ENCODE results near the gene CTDSPL2. TPM values are rescaled to one million over a fixed set of nuclear protein-coding genes. Genes with fewer than 3 reads are reported as not detected.
A peak's percentile ranks its signal among the peaks of the same experiment; 100 is the strongest.
"Not testable (repeated sequence)": the region's sequence is repeated elsewhere in the genome, so short reads cannot be mapped to it uniquely, and the experiment has no call there.

The CTDSPL2 gene
- total and polyA plus RNA-seq, 7 experiments from 2014 or later: 40.8 to 81.8 (median 68.6) TPM

DNA sequence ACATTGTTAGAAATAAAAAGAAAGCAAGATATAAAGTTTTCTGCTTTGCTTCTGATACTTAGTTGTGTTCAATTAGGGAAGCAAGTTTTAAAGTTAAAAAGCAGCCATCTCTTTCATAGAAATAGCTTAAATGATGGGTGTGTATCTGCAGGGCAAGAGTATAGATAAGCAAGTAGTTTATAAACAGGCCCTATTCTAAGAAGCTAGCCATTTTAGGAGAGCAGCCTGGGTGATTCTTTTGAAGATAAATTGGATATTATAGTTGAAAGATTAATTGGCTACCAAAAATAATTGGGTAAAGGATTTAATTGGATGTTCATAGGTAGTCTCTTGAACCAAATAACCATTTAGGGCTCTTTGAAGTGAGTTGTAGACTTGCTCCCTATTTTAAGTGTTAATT lies 115.2 kb downstream of the CTDSPL2 start:
- Mint-ChIP-seq H3K36me3 (peaks cover 3 to 27% (median 9%) of the 10 kb centered on the region in 5 donors), H3K4me1 (peaks cover 49 to 78% (median 66%) of the 10 kb centered on the region in 7 donors), H3K9me3 (no peaks in the 10 kb centered on the region), H3K4me3 (peak overlapping the region in 6 of 10 donors; percentile 4 to 60 (median 38)), H3K27me3 (no peaks in the 10 kb centered on the region), H3K27ac (peak overlapping the region in 2 of 9 donors; percentile 34 to 68)
- POLR2A ChIA-PET: interaction anchor here (0.5 to 0.9 kb wide), 3 partner anchors 116 to 255 kb away, joined by 3 to 4 read pairs (median 3); partner anchors contain the start of gene SPG11
- CTCF ChIA-PET: interaction anchor here (2.1 kb wide), 1 partner anchor 36 kb away, joined by 6 read pairs; no protein-coding TSS in a partner anchor
- DNase-seq: no peak
- intact Hi-C loops (cut with micrococcal nuclease): no loop called here
- Histone ChIP-seq H3K27me3 (ENCODE audit: control insufficient read depth in 2 of 2, insufficient read depth in 2 of 2, low read length in 2 of 2) (no peaks in the 10 kb centered on the region), H3K4me1 (ENCODE audit: control insufficient read depth in 2 of 2, insufficient read depth in 2 of 2, low read length in 2 of 2) (peaks cover 37 to 40% of the 10 kb centered on the region in 2 donors), H3K36me3 (ENCODE audit: control insufficient read depth in 2 of 3, insufficient read depth in 3 of 3, low read length in 3 of 3) (peaks cover 0 to 10% (median 0%) of the 10 kb centered on the region in 3 experiments), H3K27ac (ENCODE audit: low read depth, low read length) (no peak overlapping the region), H3K4me3 (ENCODE audit: low read length) (no peak overlapping the region), H3K9me3 (ENCODE audit: control insufficient read depth in 2 of 3, low read length in 3 of 3) (no peaks in the 10 kb centered on the region)
- ATAC-seq: no peak

DNA sequence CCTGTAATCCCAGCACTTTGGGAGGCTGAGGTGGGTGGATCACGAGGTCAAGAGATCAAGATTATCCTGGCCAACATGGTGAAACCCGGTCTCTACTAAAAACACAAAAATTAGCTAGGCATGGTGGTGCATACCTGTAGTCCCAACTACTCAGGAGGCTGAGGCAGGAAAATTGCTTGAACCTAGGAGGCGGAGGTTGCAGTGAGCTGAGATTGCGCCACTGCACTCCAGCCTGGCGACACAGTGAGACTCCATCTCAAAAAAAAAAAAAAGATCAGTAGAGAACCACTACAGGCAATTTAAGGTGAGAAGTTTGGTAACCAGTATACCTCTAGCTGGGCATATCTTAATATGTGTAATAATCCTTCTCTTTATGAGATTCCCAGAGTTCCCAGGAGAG lies 117.3 kb downstream of the CTDSPL2 start:
- peaks cover 31 to 37% of the 10 kb centered on the region in 2 donors for H3K4me1 ChIP-seq (ENCODE audit: control insufficient read depth in 2 of 2, insufficient read depth in 2 of 2, low read length in 2 of 2)
- ATAC-seq; H3K27ac ChIP-seq (ENCODE audit: low read depth, low read length); H3K4me3 ChIP-seq (ENCODE audit: low read length); H3K9me3 ChIP-seq (ENCODE audit: control insufficient read depth in 2 of 3, low read length in 3 of 3); H3K9me3 Mint-ChIP-seq; DNase-seq; H3K27me3 Mint-ChIP-seq; intact Hi-C loops (cut with micrococcal nuclease); H3K36me3 ChIP-seq (ENCODE audit: control insufficient read depth in 2 of 3, insufficient read depth in 3 of 3, low read length in 3 of 3); H3K27me3 ChIP-seq (ENCODE audit: control insufficient read depth in 2 of 2, insufficient read depth in 2 of 2, low read length in 2 of 2); CTCF ChIA-PET: not testable (repeated sequence)
- peaks cover 0 to 28% (median 5%) of the 10 kb centered on the region in 5 donors for H3K36me3 Mint-ChIP-seq
- POLR2A ChIA-PET: interaction anchor here (1.0 to 2.0 kb wide), 2 partner anchors 8 to 11 kb away, joined by 3 to 7 read pairs; partner anchors contain the start of gene EIF3J
- peaks cover 34 to 80% (median 61%) of the 10 kb centered on the region in 7 donors for H3K4me1 Mint-ChIP-seq
- peak overlapping the region in 1 of 9 donors; percentile 81 for H3K27ac Mint-ChIP-seq
- H3K4me3 Mint-ChIP-seq: peak overlapping the region in 4 of 10 donors; percentile 19 to 61 (median 28)

DNA sequence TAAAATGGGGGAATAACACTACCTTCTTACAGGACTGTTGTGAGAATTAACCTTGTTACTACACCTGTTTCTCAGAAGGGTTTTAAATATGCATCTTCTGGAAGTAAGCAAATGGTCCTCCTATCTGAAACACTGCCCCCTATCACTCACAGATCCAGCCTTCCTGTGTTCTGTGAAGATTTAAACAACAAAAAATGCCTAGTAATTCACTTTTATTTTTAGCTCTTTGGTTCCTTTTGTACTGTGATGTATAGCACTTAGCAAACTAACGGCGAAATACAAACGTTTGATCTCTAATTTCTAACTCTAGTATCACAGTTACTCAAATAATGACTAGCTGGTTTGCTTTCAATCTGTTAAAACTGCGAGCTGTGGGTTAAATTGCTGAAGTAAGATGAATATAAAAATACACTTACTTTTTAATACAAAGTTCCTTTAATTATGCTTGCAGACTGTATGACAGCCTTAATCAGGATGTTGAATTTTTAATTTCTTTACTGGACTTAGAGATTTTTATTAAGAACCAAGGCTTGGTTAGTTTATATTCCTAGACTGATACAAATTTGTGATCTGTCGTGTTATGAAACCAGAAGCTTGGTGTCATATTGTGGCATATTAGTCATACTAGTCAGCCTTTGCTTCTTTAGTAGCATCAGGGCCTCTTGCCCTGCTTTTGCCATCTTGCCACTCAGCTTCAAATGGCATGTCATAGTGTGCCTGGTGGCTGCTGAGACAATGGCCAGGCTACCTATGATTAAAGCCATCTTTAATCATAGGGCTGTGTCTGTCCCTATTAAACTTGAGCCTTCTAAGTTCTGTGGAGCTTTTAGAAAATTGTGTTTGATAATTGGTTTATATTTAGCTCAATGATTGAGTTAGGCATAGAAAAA lies 118.7 kb downstream of the CTDSPL2 start:
- Mint-ChIP-seq H3K27ac (peak overlapping the region in 7 of 9 donors; percentile 16 to 85 (median 54)), H3K27me3 (no peaks in the 10 kb centered on the region), H3K36me3 (peaks cover 0 to 24% (median 3%) of the 10 kb centered on the region in 5 donors), H3K4me3 (peak overlapping the region in 9 of 10 donors; percentile 17 to 82 (median 40)), H3K4me1 (peaks cover 33 to 84% (median 63%) of the 10 kb centered on the region in 7 donors), H3K9me3 (no peaks in the 10 kb centered on the region)
- peak overlapping the region; percentile 16 for H3K27ac ChIP-seq (ENCODE audit: low read depth, low read length)
- H3K9me3 ChIP-seq (ENCODE audit: control insufficient read depth in 2 of 3, low read length in 3 of 3): no peaks in the 10 kb centered on the region
- no peaks in the 10 kb centered on the region for H3K27me3 ChIP-seq (ENCODE audit: control insufficient read depth in 2 of 2, insufficient read depth in 2 of 2, low read length in 2 of 2)
- peaks cover 0 to 3% (median 0%) of the 10 kb centered on the region in 3 experiments for H3K36me3 ChIP-seq (ENCODE audit: control insufficient read depth in 2 of 3, insufficient read depth in 3 of 3, low read length in 3 of 3)
- ATAC-seq (peak; percentile 75), DNase-seq (peak in 3 of 9 donors; percentile 11 to 23 (median 19))
- H3K4me3 ChIP-seq (ENCODE audit: low read length): no peak overlapping the region
- intact Hi-C loops (cut with micrococcal nuclease): loop anchor here (1.0 kb wide), 2 partner anchors 8 to 9 kb away; partner anchors contain the start of gene EIF3J (in 1 of the 2)
- ChIA-PET POLR2A (interaction anchor here (0.5 to 2.7 kb wide), 8 partner anchors 8 to 212 kb away, joined by 3 to 23 read pairs (median 4); partner anchors contain the start of genes B2M, EIF3J and PATL2), CTCF (interaction anchor here (0.7 to 1.8 kb wide), 7 partner anchors 8 to 120 kb away, joined by 3 to 5 read pairs (median 4); no protein-coding TSS in a partner anchor)
- H3K4me1 ChIP-seq (ENCODE audit: control insufficient read depth in 2 of 2, insufficient read depth in 2 of 2, low read length in 2 of 2): peaks cover 28 to 34% of the 10 kb centered on the region in 2 donors

GRCh38 chr15:44549152-44549551 lies 121.7 kb downstream of the CTDSPL2 start:
- CTCF ChIA-PET; H3K9me3 Mint-ChIP-seq; intact Hi-C loops (cut with micrococcal nuclease); H3K27ac ChIP-seq (ENCODE audit: low read depth, low read length); DNase-seq; H3K4me3 ChIP-seq (ENCODE audit: low read length); ATAC-seq; H3K27me3 ChIP-seq (ENCODE audit: control insufficient read depth in 2 of 2, insufficient read depth in 2 of 2, low read length in 2 of 2); H3K4me3 Mint-ChIP-seq; H3K9me3 ChIP-seq (ENCODE audit: control insufficient read depth in 2 of 3, low read length in 3 of 3); H3K27me3 Mint-ChIP-seq; POLR2A ChIA-PET: not testable (repeated sequence)
- H3K36me3 Mint-ChIP-seq: peaks cover 0 to 15% (median 5%) of the 10 kb centered on the region in 5 donors
- peaks cover 15 to 61% (median 37%) of the 10 kb centered on the region in 7 donors for H3K4me1 Mint-ChIP-seq
- peak overlapping the region in 5 of 9 donors; percentile 19 to 67 (median 36) for H3K27ac Mint-ChIP-seq
- peaks cover 0 to 21% (median 4%) of the 10 kb centered on the region in 3 experiments for H3K36me3 ChIP-seq (ENCODE audit: control insufficient read depth in 2 of 3, insufficient read depth in 3 of 3, low read length in 3 of 3)
- peaks cover 11 to 19% of the 10 kb centered on the region in 2 donors for H3K4me1 ChIP-seq (ENCODE audit: control insufficient read depth in 2 of 2, insufficient read depth in 2 of 2, low read length in 2 of 2)

GRCh38 chr15:44550256-44550655 lies 122.8 kb downstream of the CTDSPL2 start:
- peak; percentile 65 for ATAC-seq
- intact Hi-C loops (cut with micrococcal nuclease): no loop called here

DNA sequence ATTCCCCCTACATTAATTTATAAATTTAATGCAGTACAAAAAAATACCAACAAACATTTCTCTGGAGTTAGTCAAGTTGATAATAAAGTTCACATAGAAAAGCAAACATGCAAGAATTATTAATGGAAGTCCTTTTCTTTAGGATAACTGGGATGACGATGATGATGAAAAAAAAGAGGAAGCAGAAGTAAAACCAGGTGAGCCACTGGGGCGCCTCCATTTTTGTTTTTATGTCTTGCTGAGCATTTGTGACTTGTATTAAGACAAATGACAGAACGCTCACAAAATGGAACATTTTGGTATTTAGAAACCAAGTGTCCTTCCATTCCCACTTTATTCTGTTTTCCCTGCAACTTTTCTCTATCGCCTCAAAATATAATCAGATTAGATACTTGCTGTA lies 123.3 kb downstream of the CTDSPL2 start:
- ATAC-seq (no peak), DNase-seq (no peak)
- ChIA-PET CTCF (interaction anchor here (0.6 to 1.2 kb wide), 2 partner anchors 16 to 29 kb away, joined by 3 to 4 read pairs; no protein-coding TSS in a partner anchor), POLR2A (interaction anchor here (0.6 kb wide), 1 partner anchor 13 kb away, joined by 3 read pairs; no protein-coding TSS in a partner anchor)
- H3K9me3 Mint-ChIP-seq: no peaks in the 10 kb centered on the region
- peak overlapping the region in 6 of 9 donors; percentile 13 to 61 (median 42) for H3K27ac Mint-ChIP-seq
- H3K9me3 ChIP-seq (ENCODE audit: control insufficient read depth in 2 of 3, low read length in 3 of 3): no peaks in the 10 kb centered on the region
- no peak overlapping the region for H3K4me3 ChIP-seq (ENCODE audit: low read length)
- H3K27me3 ChIP-seq (ENCODE audit: control insufficient read depth in 2 of 2, insufficient read depth in 2 of 2, low read length in 2 of 2): no peaks in the 10 kb centered on the region
- no peaks in the 10 kb centered on the region for H3K27me3 Mint-ChIP-seq
- H3K4me3 Mint-ChIP-seq: no peak overlapping the region
- peaks cover 22 to 65% (median 50%) of the 10 kb centered on the region in 7 donors for H3K4me1 Mint-ChIP-seq
- peaks cover 0 to 24% (median 14%) of the 10 kb centered on the region in 3 experiments for H3K36me3 ChIP-seq (ENCODE audit: control insufficient read depth in 2 of 3, insufficient read depth in 3 of 3, low read length in 3 of 3)
- H3K4me1 ChIP-seq (ENCODE audit: control insufficient read depth in 2 of 2, insufficient read depth in 2 of 2, low read length in 2 of 2): peaks cover 19 to 25% of the 10 kb centered on the region in 2 donors
- peaks cover 0 to 24% (median 14%) of the 10 kb centered on the region in 5 donors for H3K36me3 Mint-ChIP-seq
- intact Hi-C loops (cut with micrococcal nuclease): no loop called here
- no peak overlapping the region for H3K27ac ChIP-seq (ENCODE audit: low read depth, low read length)

More at GRCh38 chr15:44550256-44550655, 122.8 kb downstream of the CTDSPL2 start:
- Mint-ChIP-seq H3K4me3 (no peak overlapping the region), H3K36me3 (peaks cover 0 to 19% (median 9%) of the 10 kb centered on the region in 5 donors), H3K27ac (peak overlapping the region in 6 of 9 donors; percentile 8 to 73 (median 58)), H3K4me1 (peaks cover 17 to 65% (median 48%) of the 10 kb centered on the region in 7 donors), H3K9me3 (no peaks in the 10 kb centered on the region), H3K27me3 (no peaks in the 10 kb centered on the region)
- H3K27ac ChIP-seq (ENCODE audit: low read depth, low read length): no peak overlapping the region
- ChIA-PET POLR2A (interaction anchor here (0.6 to 0.7 kb wide), 3 partner anchors 10 to 42 kb away, joined by 3 to 9 read pairs (median 5); no protein-coding TSS in a partner anchor), CTCF (interaction anchor here (0.7 to 1.2 kb wide), 3 partner anchors 30 to 1804 kb away, joined by 3 to 6 read pairs (median 4); no protein-coding TSS in a partner anchor)
- no peaks in the 10 kb centered on the region for H3K27me3 ChIP-seq (ENCODE audit: control insufficient read depth in 2 of 2, insufficient read depth in 2 of 2, low read length in 2 of 2)
- H3K4me3 ChIP-seq (ENCODE audit: low read length): no peak overlapping the region
- H3K9me3 ChIP-seq (ENCODE audit: control insufficient read depth in 2 of 3, low read length in 3 of 3): no peaks in the 10 kb centered on the region
- peaks cover 19 to 22% of the 10 kb centered on the region in 2 donors for H3K4me1 ChIP-seq (ENCODE audit: control insufficient read depth in 2 of 2, insufficient read depth in 2 of 2, low read length in 2 of 2)
- H3K36me3 ChIP-seq (ENCODE audit: control insufficient read depth in 2 of 3, insufficient read depth in 3 of 3, low read length in 3 of 3): peaks cover 0 to 21% (median 10%) of the 10 kb centered on the region in 3 experiments
- DNase-seq: peak in 3 of 9 donors; percentile 17 to 30 (median 29)

Data from naive thymus-derived CD4-positive, alpha-beta T cell (primary cell).